Breast epithelium (tissue), 4 donors: Measurements from ENCODE around the gene JMJD1C. TPM values are rescaled to one million over a fixed set of nuclear protein-coding genes. Genes with fewer than 3 reads are reported as not detected.

Experiments used
- DNase-seq, 2 donors: peaks; one replicate each; pipeline ENCODE4 v3.0.0-alpha.2; 2019; ENCODE audit warnings: low spot score in 2 of 2
- H3K27ac ChIP-seq, 2 donors: fragments of 200-600 bp; sonication (generic) in 1 of 2; one replicate each; pipeline ENCODE4 v1.5.1; 2016 to 2019; ENCODE audit warnings: mild to moderate bottlenecking in 1 of 2
- H3K27me3 ChIP-seq, 2 donors: fragments of 200-600 bp; sonication (generic) in 1 of 2; one replicate each; pipeline versions ENCODE4 v1.5.1 to v1.6.0; 2017 to 2019; ENCODE audit warnings: control low read depth in 1 of 2, mild to moderate bottlenecking in 1 of 2
- H3K36me3 ChIP-seq: fragments of 200-600 bp; one replicate; pipeline ENCODE4 v1.5.1; 2019
- H3K4me1 ChIP-seq, 2 donors: fragments of 200-600 bp; sonication (generic); one replicate each; pipeline ENCODE4 v1.5.1; 2016 to 2019; ENCODE audit warnings: control low read depth in 1 of 2
- H3K4me3 ChIP-seq, 3 donors: fragments of 200-600 bp; sonication (generic); 1 replicate in 2 of 3; 2 replicates in 1 of 3; pipeline ENCODE4 v1.5.1; 2016 to 2019; ENCODE audit warnings: mild to moderate bottlenecking in 3 of 3, moderate library complexity in 2 of 3
- H3K9me3 ChIP-seq, 2 donors: fragments of 200-600 bp; sonication (generic) in 1 of 2; one replicate each; pipeline ENCODE4 v1.5.1; 2016 to 2019; ENCODE audit warnings: control low read depth in 1 of 2
- POLR2A ChIP-seq: fragments of 450-650 bp; IDR thresholded peaks from one replicate; pipeline ENCODE4 v1.6.1; 2016; ENCODE audit warnings: antibody characterized with exemption, mild to moderate bottlenecking, moderate library complexity
- POLR2AphosphoS5 ChIP-seq, 3 donors: sonication (generic); formaldehyde crosslinking; IDR thresholded peaks; one replicate each; pipeline ENCODE4 v1.6.1; 2017; ENCODE audit warnings: antibody characterized with exemption in 3 of 3
- intact Hi-C: fragments of 100-400 bp; cut with DNase I; formaldehyde crosslinking; loops from one replicate; pipeline ENCODE4 v1.15.1; 2023; ENCODE audit warnings: low total_unique reads
- total RNA-seq, 3 donors: library from RNA; depleted of rRNA; stranded (reverse); fragments of >200 nt; gene quantifications; one replicate each; pipeline ENCODE4 v1.1.0, GENCODE V29; 2016
- TF ChIP-seq, protein P1 (sequence below), 3 donors: fragments of 450-650 bp; IDR thresholded peaks; one replicate each; pipeline ENCODE4 v1.5.1; 2016 to 2017; ENCODE audit warnings: antibody characterized with exemption in 3 of 3, mild to moderate bottlenecking in 3 of 3, moderate library complexity in 3 of 3

JMJD1C gene
- total RNA-seq, 3 donors from 2014 or later, result 134 to 327 (median 162) TPM

GRCh38 chr10:63388421-63389031 lies 77.3 kb downstream of the JMJD1C start:
- no peak overlapping the region for H3K4me3 ChIP-seq
- no peaks in the 10 kb centered on the region for H3K4me1 ChIP-seq
- H3K27ac ChIP-seq, result no peak overlapping the region
- no peak for DNase-seq
- no peaks in the 10 kb centered on the region for H3K27me3 ChIP-seq
- intact Hi-C loops, result no loop called here
- peaks cover 0 to 8% of the 10 kb centered on the region in 2 donors for H3K9me3 ChIP-seq
- H3K36me3 ChIP-seq, result no peaks in the 10 kb centered on the region
- TF ChIP-seq, protein P1, sequence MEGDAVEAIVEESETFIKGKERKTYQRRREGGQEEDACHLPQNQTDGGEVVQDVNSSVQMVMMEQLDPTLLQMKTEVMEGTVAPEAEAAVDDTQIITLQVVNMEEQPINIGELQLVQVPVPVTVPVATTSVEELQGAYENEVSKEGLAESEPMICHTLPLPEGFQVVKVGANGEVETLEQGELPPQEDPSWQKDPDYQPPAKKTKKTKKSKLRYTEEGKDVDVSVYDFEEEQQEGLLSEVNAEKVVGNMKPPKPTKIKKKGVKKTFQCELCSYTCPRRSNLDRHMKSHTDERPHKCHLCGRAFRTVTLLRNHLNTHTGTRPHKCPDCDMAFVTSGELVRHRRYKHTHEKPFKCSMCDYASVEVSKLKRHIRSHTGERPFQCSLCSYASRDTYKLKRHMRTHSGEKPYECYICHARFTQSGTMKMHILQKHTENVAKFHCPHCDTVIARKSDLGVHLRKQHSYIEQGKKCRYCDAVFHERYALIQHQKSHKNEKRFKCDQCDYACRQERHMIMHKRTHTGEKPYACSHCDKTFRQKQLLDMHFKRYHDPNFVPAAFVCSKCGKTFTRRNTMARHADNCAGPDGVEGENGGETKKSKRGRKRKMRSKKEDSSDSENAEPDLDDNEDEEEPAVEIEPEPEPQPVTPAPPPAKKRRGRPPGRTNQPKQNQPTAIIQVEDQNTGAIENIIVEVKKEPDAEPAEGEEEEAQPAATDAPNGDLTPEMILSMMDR (IDR thresholded peaks at IDR 0.05), result no peak
- TF ChIP-seq POLR2AphosphoS5 (IDR thresholded peaks at IDR 0.05), result no peak
- no peak for TF ChIP-seq POLR2A

DNA sequence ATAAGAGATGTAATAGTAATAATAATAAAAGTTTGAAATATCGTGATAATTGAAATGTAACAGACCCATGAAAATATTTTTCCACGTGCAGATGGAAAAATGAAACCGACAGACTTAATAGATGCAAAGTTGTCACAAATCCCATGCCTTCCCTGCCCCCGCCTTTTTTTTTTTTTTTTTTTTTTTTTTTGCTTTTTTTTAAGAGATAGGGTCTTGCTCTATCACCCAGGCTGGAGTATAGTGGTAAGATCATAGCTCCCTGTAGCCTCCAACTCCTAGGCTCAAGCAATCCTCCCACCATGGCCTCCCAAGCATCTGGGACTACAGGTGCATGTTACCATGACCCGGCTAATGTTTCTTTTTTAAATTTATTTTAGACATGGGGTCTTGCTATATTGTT lies 80.5 kb downstream of the JMJD1C start:
- no peaks in the 10 kb centered on the region for H3K27me3 ChIP-seq
- TF ChIP-seq POLR2AphosphoS5 (IDR thresholded peaks at IDR 0.05) (no peak), POLR2A (no peak)
- TF ChIP-seq, protein P1 (IDR thresholded peaks at IDR 0.05), result no peak
- no peak for DNase-seq
- no peaks in the 10 kb centered on the region for H3K4me1 ChIP-seq
- no peaks in the 10 kb centered on the region for H3K36me3 ChIP-seq
- H3K9me3 ChIP-seq, result no peaks in the 10 kb centered on the region
- no peak overlapping the region for H3K27ac ChIP-seq
- no peak overlapping the region for H3K4me3 ChIP-seq
- intact Hi-C loops, result no loop called here

DNA sequence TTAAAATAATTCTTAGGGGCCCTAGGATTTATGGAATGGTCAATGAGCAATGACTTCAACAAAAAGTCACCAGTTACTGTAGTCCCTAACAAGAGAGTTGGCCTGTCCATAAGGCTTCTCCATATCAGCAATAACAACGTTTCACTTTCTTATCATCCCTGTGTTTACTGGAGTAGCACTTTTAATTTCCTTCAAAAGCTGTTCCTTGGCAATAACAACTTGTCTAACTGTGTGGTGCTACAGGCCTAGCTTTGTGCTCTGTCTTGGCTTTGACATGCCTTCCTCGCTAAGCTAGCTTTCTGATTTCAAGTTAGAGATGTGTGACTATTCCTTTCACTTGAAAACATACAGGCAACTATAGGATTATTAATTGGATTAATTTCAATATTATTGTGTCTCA lies 81.1 kb downstream of the JMJD1C start:
- no peaks in the 10 kb centered on the region for H3K27me3 ChIP-seq
- TF ChIP-seq, protein P1 (IDR thresholded peaks at IDR 0.05), result no peak
- TF ChIP-seq POLR2AphosphoS5 (IDR thresholded peaks at IDR 0.05), result no peak
- no peak for TF ChIP-seq POLR2A
- H3K9me3 ChIP-seq, result no peaks in the 10 kb centered on the region
- intact Hi-C loops, result no loop called here
- no peak for DNase-seq
- H3K4me1 ChIP-seq, result no peaks in the 10 kb centered on the region
- H3K4me3 ChIP-seq, result no peak overlapping the region
- no peaks in the 10 kb centered on the region for H3K36me3 ChIP-seq
- no peak overlapping the region for H3K27ac ChIP-seq

DNA sequence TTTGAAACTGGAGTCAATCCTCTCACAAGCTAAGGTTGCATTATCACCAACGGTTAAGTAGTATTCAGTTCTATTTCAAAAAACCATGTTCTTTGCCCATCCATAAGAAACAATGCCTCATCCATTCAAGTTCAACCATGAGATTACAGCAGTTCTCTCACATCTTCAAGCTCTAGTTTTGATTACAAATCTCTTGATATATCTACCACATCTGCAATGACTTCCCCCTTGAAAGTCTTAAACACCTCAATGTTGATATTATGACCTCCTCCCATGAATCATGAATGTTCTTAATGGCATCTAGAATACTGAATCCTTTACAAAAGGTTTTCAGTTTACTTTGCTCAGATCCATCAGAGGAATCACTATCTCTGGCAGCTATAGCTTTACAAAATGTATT lies 81.8 kb downstream of the JMJD1C start:
- Histone ChIP-seq H3K9me3 (no peaks in the 10 kb centered on the region), H3K27me3 (no peaks in the 10 kb centered on the region), H3K36me3 (no peaks in the 10 kb centered on the region), H3K27ac (no peak overlapping the region), H3K4me3 (no peak overlapping the region), H3K4me1 (no peaks in the 10 kb centered on the region)
- no peak for DNase-seq
- intact Hi-C loops, result no loop called here
- no peak for TF ChIP-seq POLR2AphosphoS5 (IDR thresholded peaks at IDR 0.05)
- TF ChIP-seq, protein P1 (IDR thresholded peaks at IDR 0.05), result no peak
- TF ChIP-seq POLR2A, result no peak

DNA sequence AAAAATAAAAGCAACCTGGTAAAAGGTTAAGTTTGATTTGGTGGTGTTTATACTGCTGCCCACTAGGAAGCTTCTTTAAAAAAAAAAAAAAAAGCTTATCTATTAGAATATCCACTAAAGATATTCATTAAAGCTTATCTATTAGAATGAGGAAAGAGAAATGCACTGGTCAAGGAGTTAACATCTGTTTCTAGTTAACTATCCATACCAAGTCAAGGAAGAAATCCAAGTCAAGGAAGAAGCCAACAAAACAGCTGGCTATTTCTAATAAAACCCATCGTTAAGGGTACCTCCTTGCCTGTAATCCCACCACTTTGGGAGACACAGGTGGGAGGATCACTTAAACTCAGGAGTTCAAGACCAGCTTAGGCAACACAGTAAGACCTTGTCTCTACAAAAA lies 82.6 kb downstream of the JMJD1C start:
- no peak overlapping the region for H3K27ac ChIP-seq
- no peak for DNase-seq
- H3K9me3 ChIP-seq, result no peaks in the 10 kb centered on the region
- intact Hi-C loops, result no loop called here
- H3K4me3 ChIP-seq, result no peak overlapping the region
- no peaks in the 10 kb centered on the region for H3K36me3 ChIP-seq
- TF ChIP-seq, protein P1 (IDR thresholded peaks at IDR 0.05), result no peak
- TF ChIP-seq POLR2AphosphoS5 (IDR thresholded peaks at IDR 0.05) (no peak), POLR2A (no peak)
- H3K27me3 ChIP-seq, result no peaks in the 10 kb centered on the region
- H3K4me1 ChIP-seq, result no peaks in the 10 kb centered on the region
